Measurements from ENCODE around the gene RAE1.
"Not testable (repeated sequence)": the region's sequence is repeated elsewhere in the genome, so short reads cannot be mapped to it uniquely, and the experiment has no call there.

RAE1 gene

GRCh38 chr20:57417830-57418780 lies 67.0 kb downstream of the RAE1 start:
- H3K36me3 Mint-ChIP-seq (ENCODE audit: low read depth) = no peaks in the 10 kb centered on the region
- H3K4me1 Mint-ChIP-seq = peaks cover 13% of the 10 kb centered on the region
- H3K9me3 Mint-ChIP-seq = no peaks in the 10 kb centered on the region
- TF ChIP-seq, protein P1, sequence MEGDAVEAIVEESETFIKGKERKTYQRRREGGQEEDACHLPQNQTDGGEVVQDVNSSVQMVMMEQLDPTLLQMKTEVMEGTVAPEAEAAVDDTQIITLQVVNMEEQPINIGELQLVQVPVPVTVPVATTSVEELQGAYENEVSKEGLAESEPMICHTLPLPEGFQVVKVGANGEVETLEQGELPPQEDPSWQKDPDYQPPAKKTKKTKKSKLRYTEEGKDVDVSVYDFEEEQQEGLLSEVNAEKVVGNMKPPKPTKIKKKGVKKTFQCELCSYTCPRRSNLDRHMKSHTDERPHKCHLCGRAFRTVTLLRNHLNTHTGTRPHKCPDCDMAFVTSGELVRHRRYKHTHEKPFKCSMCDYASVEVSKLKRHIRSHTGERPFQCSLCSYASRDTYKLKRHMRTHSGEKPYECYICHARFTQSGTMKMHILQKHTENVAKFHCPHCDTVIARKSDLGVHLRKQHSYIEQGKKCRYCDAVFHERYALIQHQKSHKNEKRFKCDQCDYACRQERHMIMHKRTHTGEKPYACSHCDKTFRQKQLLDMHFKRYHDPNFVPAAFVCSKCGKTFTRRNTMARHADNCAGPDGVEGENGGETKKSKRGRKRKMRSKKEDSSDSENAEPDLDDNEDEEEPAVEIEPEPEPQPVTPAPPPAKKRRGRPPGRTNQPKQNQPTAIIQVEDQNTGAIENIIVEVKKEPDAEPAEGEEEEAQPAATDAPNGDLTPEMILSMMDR (IDR thresholded peaks at IDR 0.05; ENCODE audit: unreplicated experiment in 3 of 3) = no peak
- H3K4me3 Mint-ChIP-seq = no peak overlapping the region
- H3K27me3 Mint-ChIP-seq (ENCODE audit: low read depth) = peaks cover 27% of the 10 kb centered on the region
- no peak overlapping the region for H3K27ac Mint-ChIP-seq

DNA sequence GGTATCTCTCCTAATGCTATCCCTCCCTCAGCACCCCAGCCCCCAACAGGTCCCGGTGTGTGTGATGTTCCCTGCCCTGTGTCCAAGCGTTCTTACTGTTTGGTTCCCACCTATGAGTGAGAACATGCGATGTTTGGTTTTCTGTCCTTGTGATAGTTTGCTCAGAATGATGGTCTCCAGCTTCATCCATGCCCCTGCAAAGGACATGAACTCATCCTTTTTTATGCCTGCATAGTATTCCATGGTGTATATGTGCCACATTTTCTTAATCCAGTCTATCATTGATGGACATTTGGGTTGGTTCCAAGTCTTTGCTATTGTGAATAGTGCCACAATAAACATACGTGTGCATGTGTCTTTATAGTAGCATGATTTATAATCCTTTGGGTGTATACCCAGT lies 68.4 kb downstream of the RAE1 start:
- Mint-ChIP-seq H3K4me1 (peaks cover 16% of the 10 kb centered on the region), H3K27me3 (ENCODE audit: low read depth) (peaks cover 27% of the 10 kb centered on the region)
- not testable (repeated sequence) for H3K27ac Mint-ChIP-seq; H3K9me3 Mint-ChIP-seq; H3K4me3 Mint-ChIP-seq; H3K36me3 Mint-ChIP-seq (ENCODE audit: low read depth)

DNA sequence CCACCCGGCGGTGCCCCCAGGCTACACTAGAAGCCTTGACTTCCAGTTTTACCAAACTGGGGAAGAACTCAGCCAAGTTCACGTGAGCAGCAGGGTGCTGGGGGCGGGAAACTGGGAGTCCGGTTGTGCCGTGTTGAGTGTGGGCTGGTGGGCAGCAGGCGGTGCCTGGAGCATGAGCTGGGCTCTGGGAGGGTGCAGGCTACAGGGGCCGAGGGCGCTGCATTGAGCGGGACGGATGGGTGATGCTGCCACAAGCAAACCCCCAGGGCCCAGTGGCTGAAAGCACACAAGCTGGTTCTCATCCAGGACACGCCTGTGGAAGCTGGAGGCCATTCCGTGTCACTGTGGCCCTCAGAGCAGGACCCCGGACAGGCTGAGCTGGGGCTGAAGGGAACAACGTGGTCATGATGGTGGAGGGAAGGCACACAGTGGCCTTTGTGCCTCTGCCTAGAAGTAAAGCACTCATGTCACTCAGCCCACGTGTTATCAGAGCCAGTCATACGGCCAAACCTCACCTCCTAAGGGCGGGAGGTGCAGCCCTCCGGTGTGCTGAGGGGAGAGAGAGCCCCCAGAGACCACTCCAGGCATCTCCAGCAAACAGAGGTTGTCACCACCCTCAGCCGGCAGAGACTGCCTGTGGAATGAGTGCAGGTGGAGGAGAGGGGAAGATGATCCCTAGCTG lies 69.7 kb downstream of the RAE1 start:
- no peak overlapping the region for H3K27ac Mint-ChIP-seq
- no peak overlapping the region for H3K4me3 Mint-ChIP-seq
- TF ChIP-seq, protein P1 (IDR thresholded peaks at IDR 0.05; ENCODE audit: unreplicated experiment in 3 of 3) = no peak
- H3K4me1 Mint-ChIP-seq = peaks cover 22% of the 10 kb centered on the region
- no peaks in the 10 kb centered on the region for H3K9me3 Mint-ChIP-seq
- H3K36me3 Mint-ChIP-seq (ENCODE audit: low read depth) = no peaks in the 10 kb centered on the region
- peaks cover 25% of the 10 kb centered on the region for H3K27me3 Mint-ChIP-seq (ENCODE audit: low read depth)

DNA sequence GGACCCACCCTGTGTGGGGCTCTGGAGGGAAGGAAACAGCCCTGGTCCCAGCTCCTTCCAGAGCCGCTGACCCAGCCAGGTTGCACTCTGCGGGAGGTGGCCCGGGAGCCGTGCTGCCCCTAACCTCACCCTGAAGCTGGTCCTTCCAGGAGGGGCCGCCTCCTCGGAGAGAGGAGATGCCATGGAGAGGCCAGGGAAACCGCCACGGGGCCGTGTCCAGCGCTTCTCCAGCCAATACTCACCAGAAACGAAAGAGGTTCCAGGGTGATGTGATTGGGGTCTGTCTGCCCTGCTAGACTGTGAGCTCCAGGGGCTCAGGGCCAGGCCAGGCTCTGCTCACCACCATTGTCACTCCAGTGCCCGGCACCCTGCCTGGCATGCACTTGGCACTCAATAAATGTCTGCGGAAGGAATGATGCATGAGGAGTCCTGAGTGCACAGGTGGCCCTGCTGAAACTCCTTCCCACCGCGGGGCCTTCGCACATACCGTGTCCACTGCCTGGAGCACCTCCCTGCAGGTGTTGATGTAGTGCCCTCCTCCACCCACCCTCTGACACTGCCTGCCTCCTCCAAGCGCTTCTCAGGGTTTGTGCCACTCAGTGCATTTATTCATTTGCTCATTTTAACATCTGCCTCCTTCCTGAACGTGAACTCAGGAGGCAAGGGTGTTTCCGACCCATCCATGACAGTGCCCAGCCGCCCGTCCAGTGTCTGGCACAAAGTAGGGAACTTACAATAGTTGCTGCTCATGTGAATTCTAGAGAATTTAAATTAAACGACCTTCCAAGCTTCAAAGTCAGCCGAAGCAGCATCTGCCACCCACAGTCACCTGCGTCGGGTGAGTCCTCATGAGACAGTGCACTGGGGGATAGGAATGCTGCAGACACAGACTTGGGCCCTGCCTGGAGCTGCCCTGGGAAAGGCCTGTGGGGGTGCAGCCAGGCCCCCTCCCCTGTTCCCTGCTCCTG lies 70.5 kb downstream of the RAE1 start:
- H3K36me3 Mint-ChIP-seq (ENCODE audit: low read depth) = no peaks in the 10 kb centered on the region
- no peak overlapping the region for H3K27ac Mint-ChIP-seq
- TF ChIP-seq, protein P1 (IDR thresholded peaks at IDR 0.05; ENCODE audit: unreplicated experiment in 3 of 3) = no peak
- H3K4me1 Mint-ChIP-seq = peaks cover 22% of the 10 kb centered on the region
- peaks cover 21% of the 10 kb centered on the region for H3K27me3 Mint-ChIP-seq (ENCODE audit: low read depth)
- H3K9me3 Mint-ChIP-seq = no peaks in the 10 kb centered on the region
- no peak overlapping the region for H3K4me3 Mint-ChIP-seq

DNA sequence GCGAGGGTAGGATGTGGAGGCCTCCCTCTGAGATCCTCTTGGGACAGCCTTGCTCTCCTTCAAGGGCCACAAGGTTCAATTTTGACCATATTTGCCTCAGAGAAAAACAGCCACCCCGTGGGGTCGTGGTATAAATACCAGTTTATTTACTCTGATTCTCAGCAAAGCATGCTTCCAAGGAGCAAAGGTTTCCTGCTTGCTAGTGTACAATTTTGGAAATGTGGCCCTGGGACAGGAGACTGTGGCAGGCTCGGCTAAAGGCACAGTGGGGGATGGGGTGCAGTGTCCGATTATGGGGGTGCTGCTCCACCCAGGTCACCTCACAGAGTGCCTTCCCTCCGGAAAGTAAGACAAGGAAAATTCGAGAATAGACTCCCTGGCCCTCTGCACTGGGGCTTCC lies 71.2 kb downstream of the RAE1 start:
- no peaks in the 10 kb centered on the region for H3K9me3 Mint-ChIP-seq
- no peaks in the 10 kb centered on the region for H3K36me3 Mint-ChIP-seq (ENCODE audit: low read depth)
- TF ChIP-seq, protein P1 (IDR thresholded peaks at IDR 0.05; ENCODE audit: unreplicated experiment in 3 of 3) = no peak
- H3K4me1 Mint-ChIP-seq = peaks cover 22% of the 10 kb centered on the region
- H3K27ac Mint-ChIP-seq = no peak overlapping the region
- no peak overlapping the region for H3K4me3 Mint-ChIP-seq
- peaks cover 21% of the 10 kb centered on the region for H3K27me3 Mint-ChIP-seq (ENCODE audit: low read depth)

Measured in nephron (organoid).